OCI-LY1 (cell line): ENCODE measurements around the gene GABRG3.

Source experiments
- H2AFZ ChIP-seq: fragments of 200-600 bp; sonication (generic), shearing (Covaris generic); 2 replicates; pipeline ENCODE4 v1.6.0; 2014; ENCODE audit warnings: antibody characterized with exemption, mild to moderate bottlenecking, low read length
- H3F3A ChIP-seq: fragments of 200-600 bp; sonication (generic), shearing (Covaris generic); 2 replicates; pipeline ENCODE4 v1.6.0; 2014; ENCODE audit warnings: mild to moderate bottlenecking, antibody characterized with exemption, low read length, moderate library complexity; ENCODE audit not compliant: insufficient read depth
- H3K27ac ChIP-seq: fragments of 200-600 bp; sonication (generic); 2 replicates; pipeline ENCODE4 v1.5.1; 2014; ENCODE audit warnings: low read length, mixed run types, mild to moderate bottlenecking, low read depth; ENCODE audit not compliant: poor library complexity, severe bottlenecking
- H3K27me3 ChIP-seq: fragments of 200-600 bp; sonication (generic); 2 replicates; pipeline ENCODE4 v1.6.0; 2014; ENCODE audit warnings: antibody characterized with exemption, mild to moderate bottlenecking, low read length, moderate library complexity; ENCODE audit not compliant: insufficient read depth
- H3K36me3 ChIP-seq: fragments of 200-600 bp; sonication (generic); 2 replicates; pipeline ENCODE4 v1.6.1; 2014; ENCODE audit warnings: mild to moderate bottlenecking, antibody characterized with exemption, low read length, moderate library complexity, mixed read lengths; ENCODE audit not compliant: insufficient read depth
- H3K4me1 ChIP-seq: fragments of 200-600 bp; sonication (generic); 2 replicates; pipeline ENCODE4 v1.5.1; 2014; ENCODE audit warnings: mild to moderate bottlenecking, low read length, moderate library complexity; ENCODE audit not compliant: insufficient read depth, severe bottlenecking
- H3K4me2 ChIP-seq: fragments of 200-600 bp; sonication (generic), shearing (Covaris generic); 2 replicates; pipeline ENCODE4 v1.6.1; 2014; ENCODE audit warnings: low read length
- H3K4me3 ChIP-seq: fragments of 200-600 bp; sonication (generic); 2 replicates; pipeline ENCODE4 v1.5.1; 2014; ENCODE audit warnings: low read length, low read depth, mild to moderate bottlenecking, mixed read lengths; ENCODE audit not compliant: poor library complexity, severe bottlenecking
- H3K79me2 ChIP-seq: fragments of 200-600 bp; shearing (Covaris generic); 2 replicates; pipeline ENCODE4 v1.6.1; 2016; ENCODE audit warnings: mixed run types, low read length, mixed read lengths; ENCODE audit not compliant: insufficient read depth
- H3K9ac ChIP-seq: fragments of 200-600 bp; sonication (generic), shearing (Covaris generic); 2 replicates; pipeline ENCODE4 v1.6.1; 2014; ENCODE audit warnings: mild to moderate bottlenecking, low read length, mixed read lengths
- H3K9me2 ChIP-seq: fragments of 200-600 bp; sonication (generic), shearing (Covaris generic); 2 replicates; pipeline ENCODE4 v1.6.1; 2014; ENCODE audit warnings: low read depth, mild to moderate bottlenecking, low read length, mixed read lengths
- H3K9me3 ChIP-seq: fragments of 200-600 bp; shearing (Covaris generic); 2 replicates; pipeline ENCODE4 v1.6.1; 2014; ENCODE audit warnings: low read length, mixed read lengths
- H4K20me1 ChIP-seq: fragments of 200-600 bp; sonication (generic), shearing (Covaris generic); 2 replicates; pipeline ENCODE4 v1.6.0; 2016; ENCODE audit warnings: mild to moderate bottlenecking, low read length; ENCODE audit not compliant: insufficient read depth
- CTCF ChIP-seq: fragments of 200-600 bp; sonication (generic), shearing (Covaris generic); IDR thresholded peaks from 2 replicates; pipeline ENCODE4 v1.5.1; 2017; ENCODE audit warnings: mild to moderate bottlenecking, antibody characterized with exemption, low read length, moderate library complexity, mixed read lengths
- EZH2 ChIP-seq: fragments of 200-600 bp; sonication (generic), shearing (Covaris generic); IDR thresholded peaks from 2 replicates; pipeline ENCODE4 v1.8.0; 2017; ENCODE audit warnings: borderline replicate concordance, mixed run types, mild to moderate bottlenecking, antibody characterized with exemption, low read length, moderate library complexity, mixed read lengths

Gene GABRG3

GRCh38 chr15:27241943-27242342, 271.0 kb downstream of the GABRG3 start:
- H3K27ac ChIP-seq: no peak overlapping the region
- H3K9ac ChIP-seq: no peak overlapping the region
- H3K4me2 ChIP-seq: no peak overlapping the region
- no peaks in the 10 kb centered on the region for H3K4me1 ChIP-seq
- no peak overlapping the region for H2AFZ ChIP-seq
- TF ChIP-seq CTCF: no peak
- no peaks in the 10 kb centered on the region for H3F3A ChIP-seq
- no peaks in the 10 kb centered on the region for H3K27me3 ChIP-seq
- H3K4me3 ChIP-seq: no peak overlapping the region
- no peaks in the 10 kb centered on the region for H3K9me2 ChIP-seq
- H3K9me3 ChIP-seq: no peaks in the 10 kb centered on the region
- no peaks in the 10 kb centered on the region; the same call in 1 of the 2 replicates for H4K20me1 ChIP-seq
- H3K36me3 ChIP-seq: no peaks in the 10 kb centered on the region
- H3K79me2 ChIP-seq: no peaks in the 10 kb centered on the region

GRCh38 chr15:27244047-27244446, 273.1 kb downstream of the GABRG3 start:
- Histone ChIP-seq H3K9me2 (no peaks in the 10 kb centered on the region), H2AFZ (no peak overlapping the region), H3K36me3 (no peaks in the 10 kb centered on the region), H3K79me2 (no peaks in the 10 kb centered on the region), H3K4me1 (no peaks in the 10 kb centered on the region), H3K27me3 (no peaks in the 10 kb centered on the region), H3K9ac (no peak overlapping the region), H3K27ac (no peak overlapping the region), H3K4me3 (no peak overlapping the region), H3K4me2 (no peak overlapping the region), H4K20me1 (no peaks in the 10 kb centered on the region; the same call in 1 of the 2 replicates), H3F3A (no peaks in the 10 kb centered on the region), H3K9me3 (no peaks in the 10 kb centered on the region)
- TF ChIP-seq EZH2 (no peak), CTCF (no peak)

- H3K4me2 ChIP-seq: no peak overlapping the region
- H3K4me3 ChIP-seq: no peak overlapping the region
Measured at GRCh38 chr15:27248251-27248650, 277.3 kb downstream of the GABRG3 start.

More at GRCh38 chr15:27248251-27248650, 277.3 kb downstream of the GABRG3 start:
- Histone ChIP-seq H3K9me2 (no peaks in the 10 kb centered on the region), H2AFZ (no peak overlapping the region), H3K9me3 (no peaks in the 10 kb centered on the region), H4K20me1 (no peaks in the 10 kb centered on the region), H3K27ac (no peak overlapping the region), H3K27me3 (no peaks in the 10 kb centered on the region), H3F3A (no peaks in the 10 kb centered on the region), H3K79me2 (no peaks in the 10 kb centered on the region), H3K36me3 (no peaks in the 10 kb centered on the region), H3K9ac (no peak overlapping the region), H3K4me1 (no peaks in the 10 kb centered on the region)
- TF ChIP-seq EZH2: no peak
- TF ChIP-seq CTCF: no peak
